Left renal cortex interstitium (tissue), 4 donors: ENCODE data around the gene CCDC154. TPM values are rescaled to one million over a fixed set of nuclear protein-coding genes. Genes with fewer than 3 reads are reported as not detected.
A peak's percentile ranks its signal among the peaks of the same experiment; 100 is the strongest.
"Not testable (repeated sequence)": the region's sequence is repeated elsewhere in the genome, so short reads cannot be mapped to it uniquely, and the experiment has no call there.

Experiments
- DNase-seq, 4 donors: peaks; one replicate each; pipeline ENCODE4 v3.0.0-alpha.2; 2013; ENCODE audit warnings: low read depth in 4 of 4, low spot score in 2 of 4, missing footprints in 1 of 4
- polyA plus RNA-seq, 4 donors: library from polyadenylated mRNA; unstranded; fragments of 120-200 nt; gene quantifications; one replicate each; pipeline ENCODE4 v1.2.1, GENCODE V29; 2013; ENCODE audit not compliant: insufficient read length in 4 of 4

Gene CCDC154, protein sequence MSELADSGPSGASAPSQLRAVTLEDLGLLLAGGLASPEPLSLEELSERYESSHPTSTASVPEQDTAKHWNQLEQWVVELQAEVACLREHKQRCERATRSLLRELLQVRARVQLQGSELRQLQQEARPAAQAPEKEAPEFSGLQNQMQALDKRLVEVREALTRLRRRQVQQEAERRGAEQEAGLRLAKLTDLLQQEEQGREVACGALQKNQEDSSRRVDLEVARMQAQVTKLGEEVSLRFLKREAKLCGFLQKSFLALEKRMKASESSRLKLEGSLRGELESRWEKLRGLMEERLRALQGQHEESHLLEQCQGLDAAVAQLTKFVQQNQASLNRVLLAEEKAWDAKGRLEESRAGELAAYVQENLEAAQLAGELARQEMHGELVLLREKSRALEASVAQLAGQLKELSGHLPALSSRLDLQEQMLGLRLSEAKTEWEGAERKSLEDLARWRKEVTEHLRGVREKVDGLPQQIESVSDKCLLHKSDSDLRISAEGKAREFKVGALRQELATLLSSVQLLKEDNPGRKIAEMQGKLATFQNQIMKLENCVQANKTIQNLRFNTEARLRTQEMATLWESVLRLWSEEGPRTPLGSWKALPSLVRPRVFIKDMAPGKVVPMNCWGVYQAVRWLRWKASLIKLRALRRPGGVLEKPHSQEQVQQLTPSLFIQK
- polyA plus RNA-seq, result 1 to 10 TPM; 1.5 to 3.7 (median 2.9) TPM

- no peak for DNase-seq
Observed at GRCh38 chr16:1443980-1444729, at the start of gene CCDC154. CCDC154 (minus strand) TSS chr16:1444556; CDS start chr16:1444322, 234 bp downstream.

DNA sequence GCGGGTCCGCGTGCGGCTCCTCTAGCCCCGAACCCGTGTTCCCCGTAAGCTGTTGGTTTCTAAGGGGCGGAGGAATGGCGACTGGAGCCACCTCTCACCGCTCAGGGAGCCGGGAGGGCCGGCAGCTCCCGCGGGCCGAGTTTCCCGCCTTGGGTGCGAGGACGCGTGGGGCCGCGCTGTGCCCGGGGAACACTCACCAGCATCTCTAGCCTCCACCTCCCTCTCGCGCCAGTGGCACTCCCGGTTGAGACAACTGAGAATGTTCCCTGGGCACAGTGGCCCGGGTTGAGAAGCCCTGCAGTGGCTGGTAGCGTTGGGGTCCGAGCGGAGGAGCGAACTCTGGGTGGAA is 49.4 kb upstream of the CCDC154 start:
- no peak for DNase-seq

GRCh38 chr16:1492923-1493745 is 48.8 kb upstream of the CCDC154 start, which contains the start of gene TELO2:
TELO2 (plus strand) TSS chr16:1493360; CDS start chr16:1494282, 922 bp downstream.
- DNase-seq, result peak; percentile 56 to 73 (median 66)

- DNase-seq, result no peak
Observed at GRCh38 chr16:1492082-1492922, 47.9 kb upstream of the CCDC154 start.

- DNase-seq, result no peak
Observed at GRCh38 chr16:1491327-1491726, 47.0 kb upstream of the CCDC154 start.

DNA sequence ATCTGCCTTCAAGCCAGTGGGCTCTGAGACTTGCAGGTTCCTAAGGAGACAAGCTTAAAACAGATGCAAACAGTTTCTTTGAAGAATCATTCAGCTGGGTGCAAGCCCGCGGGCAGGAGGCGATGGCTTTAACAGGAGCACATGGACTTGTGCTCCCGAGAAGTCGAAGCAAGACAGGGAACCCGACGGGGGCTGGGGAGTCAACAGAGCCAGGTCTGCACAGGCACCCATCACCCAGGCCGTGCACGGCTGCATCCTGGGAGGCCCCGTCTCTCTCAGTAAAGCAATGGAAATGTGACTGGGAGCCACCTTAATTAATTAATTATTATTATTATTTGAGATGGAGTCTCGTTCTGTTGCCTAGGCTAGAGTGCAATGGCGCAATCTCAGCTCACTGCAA is 44.7 kb upstream of the CCDC154 start:
- DNase-seq, result no peak

GRCh38 chr16:1488619-1489018 is 44.3 kb upstream of the CCDC154 start, which contains the start of gene PTX4:
PTX4 (minus strand) TSS chr16:1488944; CDS start chr16:1488909, 35 bp downstream.
- no peak for DNase-seq

GRCh38 chr16:1488054-1488601 is 43.8 kb upstream of the CCDC154 start:
- DNase-seq, result no peak

DNA sequence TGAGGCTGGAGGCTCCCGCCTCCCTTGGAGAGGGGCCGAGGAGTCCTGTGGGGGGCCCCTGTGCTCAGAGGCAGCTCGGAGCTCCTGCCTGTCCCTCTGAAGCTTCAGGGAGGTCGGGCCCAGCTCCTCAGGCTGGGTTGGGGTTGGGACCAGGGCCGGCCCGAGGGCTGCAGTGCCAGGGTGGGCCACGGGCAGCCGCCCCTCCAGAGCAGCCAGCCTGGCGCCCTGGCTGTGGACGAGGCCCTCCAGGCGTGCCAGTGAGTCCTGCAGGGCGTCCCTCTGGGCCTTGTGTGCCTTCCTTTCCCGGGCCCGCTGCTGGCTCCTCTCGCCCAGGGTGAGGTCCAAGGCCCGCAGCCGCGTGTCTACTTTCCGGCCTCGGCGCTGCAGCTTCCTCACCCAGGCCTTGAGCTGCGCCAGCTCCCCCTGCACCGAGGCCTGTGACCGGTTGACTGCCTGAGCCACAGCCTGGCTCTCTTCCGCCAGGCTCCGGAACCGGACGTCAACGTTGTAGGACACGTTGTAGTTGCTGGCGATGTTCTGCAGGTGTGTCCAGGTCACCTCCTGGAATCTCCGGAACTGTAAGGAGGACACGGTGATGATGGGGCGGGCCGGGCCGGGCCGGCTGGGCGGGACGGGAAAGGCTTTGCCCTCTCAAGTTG is 43.2 kb upstream of the CCDC154 start:
- DNase-seq, result no peak

DNA sequence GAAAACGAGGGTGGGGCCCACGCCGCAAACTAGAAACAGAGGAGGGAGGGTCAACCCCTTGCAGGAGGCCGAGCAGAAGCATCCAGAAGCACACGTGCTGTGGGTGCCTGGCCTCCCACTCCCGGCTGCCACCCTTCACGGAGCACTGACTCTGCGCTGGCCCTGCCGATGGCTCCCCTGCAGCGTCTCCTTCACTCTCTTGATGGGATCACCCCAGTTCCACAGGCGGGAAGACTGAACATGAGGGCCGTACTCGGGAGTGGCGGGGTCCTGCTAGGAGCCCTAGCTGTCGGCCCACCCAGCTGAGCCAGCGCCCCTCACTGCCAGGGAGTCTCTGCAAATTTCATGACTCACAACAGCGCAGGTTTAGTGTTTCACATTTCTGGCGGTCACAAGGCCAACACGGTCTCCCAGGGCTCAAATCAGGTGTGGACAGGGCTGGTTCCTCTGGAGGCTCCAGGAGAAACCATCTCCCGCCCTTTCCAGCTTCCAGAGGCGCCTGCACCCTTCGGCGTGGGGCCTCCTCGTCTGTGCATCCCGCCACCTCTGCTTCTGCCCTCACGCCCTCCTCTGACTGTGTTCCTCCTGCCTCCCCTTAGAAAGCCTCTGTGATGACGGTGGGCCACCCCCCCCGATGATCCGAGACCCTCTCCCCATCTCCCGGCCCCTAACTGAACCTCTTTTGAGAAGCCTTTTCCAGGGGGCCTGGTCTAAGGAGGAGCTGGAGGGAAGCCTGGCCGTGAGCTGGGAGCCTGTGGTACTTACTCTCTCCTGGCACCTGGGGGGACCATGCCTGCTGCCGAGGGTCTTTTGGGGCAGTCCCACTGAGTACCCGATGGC is 42.4 kb upstream of the CCDC154 start:
- no peak for DNase-seq

DNA sequence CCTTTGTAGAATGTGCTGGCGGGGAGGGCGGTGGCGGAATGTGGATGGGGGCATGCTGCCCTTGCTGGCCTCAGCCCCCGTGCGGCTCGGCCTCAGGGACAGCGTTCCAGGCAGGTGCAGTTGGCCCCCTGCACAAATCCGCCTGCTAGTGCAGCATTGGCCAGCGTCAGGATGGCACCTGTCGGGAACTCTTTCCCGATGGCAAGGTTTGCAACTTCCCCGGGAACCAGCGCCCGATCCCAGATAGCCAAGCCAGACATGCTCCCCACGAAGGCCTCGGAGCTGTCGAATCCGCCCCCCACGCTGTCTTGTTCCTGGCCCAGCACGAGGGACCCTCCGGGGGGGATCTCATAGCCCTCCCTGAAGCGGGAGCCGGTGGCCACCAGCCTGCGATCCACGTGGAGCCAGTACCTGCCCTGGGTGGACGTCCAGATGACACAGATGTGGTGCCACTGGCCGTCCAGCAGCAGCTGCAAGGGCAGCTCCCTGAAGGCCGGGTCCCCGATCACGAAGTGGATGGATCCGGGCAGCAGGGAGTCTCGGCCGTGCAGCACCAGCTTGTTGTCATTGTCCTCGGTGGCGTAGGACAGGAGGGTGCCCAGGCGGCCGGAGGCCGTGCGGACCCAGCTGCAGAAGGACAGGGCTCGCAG is 41.6 kb upstream of the CCDC154 start:
- no peak for DNase-seq

DNA sequence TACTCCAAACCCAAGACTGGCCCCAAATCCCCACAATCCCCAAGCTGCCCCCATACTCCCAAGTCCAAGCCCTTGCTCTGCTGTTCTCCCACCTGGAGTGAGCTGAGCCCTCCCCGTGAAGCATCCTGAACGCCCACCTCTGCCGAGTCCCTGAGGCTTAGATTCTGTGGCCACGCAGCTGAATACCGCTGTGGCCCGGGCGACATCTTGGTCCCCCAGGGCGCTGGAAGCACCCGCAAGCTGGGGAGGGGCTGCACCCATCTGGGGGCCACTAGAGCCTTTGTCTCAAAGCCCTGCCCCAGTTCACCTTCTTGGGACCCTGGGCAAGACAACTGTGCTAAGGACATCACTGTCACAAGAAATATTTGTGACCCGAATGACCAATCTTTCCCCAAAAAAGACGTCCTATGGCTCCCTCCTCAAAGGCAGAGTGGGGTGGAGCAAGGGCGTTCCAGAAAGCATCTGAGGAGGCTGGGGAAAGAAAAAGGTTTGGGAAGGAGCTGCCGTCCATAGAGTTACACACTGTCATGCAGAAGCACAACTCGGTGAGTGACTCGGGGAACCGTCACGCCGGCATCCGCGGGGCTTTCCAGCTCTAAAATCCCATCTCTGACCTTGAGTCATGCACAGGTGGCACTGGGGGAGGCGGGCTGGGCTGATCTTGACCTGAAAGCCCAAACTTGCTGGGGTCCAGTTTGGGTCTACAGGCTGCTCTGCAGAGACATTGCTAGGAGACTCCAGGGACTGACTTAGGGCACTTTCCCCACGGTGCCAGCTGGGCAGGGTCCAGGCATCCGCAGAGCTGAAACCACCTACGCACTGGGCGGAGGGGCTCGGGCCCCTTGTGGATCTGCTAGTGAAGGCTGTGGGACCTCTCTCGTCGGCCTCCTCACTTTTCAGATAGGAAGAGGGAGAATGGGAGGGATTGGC is 37.8 kb upstream of the CCDC154 start:
- DNase-seq, result no peak

GRCh38 chr16:1478937-1479336 is 34.6 kb upstream of the CCDC154 start:
- not testable (repeated sequence) for DNase-seq

- no peak for DNase-seq
Observed at GRCh38 chr16:1477033-1477432, 32.7 kb upstream of the CCDC154 start.

DNA sequence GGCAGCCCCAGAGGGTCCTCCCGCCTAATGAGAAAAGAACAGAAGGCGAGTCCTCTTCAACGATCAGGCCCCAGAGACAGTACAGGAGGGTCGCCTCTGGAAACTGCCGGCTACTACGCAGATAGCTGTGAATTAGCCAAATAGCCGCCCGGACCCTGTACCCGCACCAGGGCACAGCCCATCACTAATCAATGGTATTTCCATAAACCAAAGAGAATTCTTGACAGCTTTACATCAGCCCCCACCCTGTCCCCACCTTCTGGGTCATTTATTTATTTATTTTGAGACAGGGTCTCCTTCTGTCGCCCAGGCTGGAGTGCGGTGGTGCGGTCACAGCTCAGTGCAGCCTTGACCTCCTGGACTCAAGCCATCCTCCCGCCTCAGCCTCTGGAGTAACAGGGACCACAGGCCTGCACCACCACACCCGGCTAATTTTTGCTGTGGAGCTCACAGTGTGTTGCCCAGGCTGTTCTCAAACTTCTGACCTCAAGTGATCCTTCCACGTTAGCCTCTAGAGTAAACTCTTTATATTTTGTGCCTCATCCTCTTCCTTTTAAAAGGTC is 31.3 kb upstream of the CCDC154 start:
- DNase-seq, result no peak
